GM21619 (cell line): Measurements from ENCODE around the gene PYHIN1.
"Not testable (repeated sequence)": the region's sequence is repeated elsewhere in the genome, so short reads cannot be mapped to it uniquely, and the experiment has no call there.

Source experiments
- ATAC-seq: cut with Tn5 transposase; IDR thresholded peaks from one replicate; pipeline ENCODE4 v1.9.1; 2021; ENCODE audit not compliant: unreplicated experiment

The PYHIN1 gene

DNA sequence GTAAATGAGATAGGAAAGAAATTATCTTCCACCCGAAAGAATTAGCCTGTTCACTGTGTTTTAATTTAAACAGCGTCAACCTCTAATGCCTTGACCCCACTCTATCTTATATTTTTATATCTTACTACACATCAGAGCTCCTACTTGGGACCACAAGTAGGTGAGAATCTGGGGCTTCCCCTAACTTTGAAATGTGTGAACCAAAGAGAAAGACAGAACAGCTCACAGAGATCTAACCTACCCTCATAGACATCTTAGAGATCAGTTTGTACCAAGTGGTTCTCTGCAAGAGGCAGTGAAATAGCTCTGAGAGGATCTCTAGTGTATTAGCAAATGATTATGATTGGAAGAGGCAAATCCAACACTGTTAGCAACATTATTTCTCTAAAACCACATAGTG is 47.4 kb downstream of the PYHIN1 start:
- no peak for ATAC-seq

GRCh38 chr1:158979229-158979628 is 47.9 kb downstream of the PYHIN1 start:
- no peak for ATAC-seq

DNA sequence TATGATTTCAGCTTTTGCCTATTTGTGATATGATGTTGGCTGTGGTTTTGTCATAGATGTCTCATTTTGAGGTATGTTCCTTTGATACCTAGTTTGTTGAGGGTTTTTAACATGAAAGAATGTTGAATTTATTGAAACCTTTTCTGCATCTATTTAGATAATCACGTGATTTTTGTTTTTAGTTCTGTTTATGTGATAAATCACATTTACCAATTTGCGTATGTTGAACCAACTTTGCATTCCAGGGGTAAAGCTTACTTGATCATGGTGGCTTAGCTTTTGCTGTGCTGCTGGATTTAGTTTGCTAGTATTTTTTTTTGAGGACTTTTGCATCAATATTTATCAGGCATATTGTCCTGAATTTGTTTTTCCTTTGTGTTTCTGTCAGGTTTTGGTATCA is 51.9 kb downstream of the PYHIN1 start:
- ATAC-seq, result no peak

- ATAC-seq, result no peak
These were observed 53.0 kb downstream of the PYHIN1 start for GRCh38 chr1:158984386-158984785.

GRCh38 chr1:158989424-158989823 is 58.1 kb downstream of the PYHIN1 start:
- no peak for ATAC-seq

- ATAC-seq, result no peak
These were observed 61.5 kb downstream of the PYHIN1 start for GRCh38 chr1:158992787-158993312.

DNA sequence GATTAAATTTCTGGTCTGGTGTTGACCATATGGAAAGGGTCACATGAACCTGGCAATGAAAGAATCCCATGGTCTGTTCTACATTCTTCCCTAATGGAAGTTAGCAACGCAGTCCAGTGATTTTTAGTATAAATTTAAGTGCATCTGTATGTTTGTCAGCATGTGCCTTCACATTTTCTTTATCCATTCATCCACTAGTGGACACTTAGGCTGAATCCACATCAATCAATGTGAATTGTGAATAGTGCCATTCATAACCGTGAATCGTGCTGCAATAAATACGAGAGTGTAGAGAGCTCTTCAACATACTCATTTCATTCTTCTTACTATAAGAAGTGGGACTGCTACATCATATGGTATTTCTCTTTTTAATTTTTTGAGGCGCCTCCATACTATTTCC is 65.6 kb downstream of the PYHIN1 start:
- ATAC-seq, result no peak

DNA sequence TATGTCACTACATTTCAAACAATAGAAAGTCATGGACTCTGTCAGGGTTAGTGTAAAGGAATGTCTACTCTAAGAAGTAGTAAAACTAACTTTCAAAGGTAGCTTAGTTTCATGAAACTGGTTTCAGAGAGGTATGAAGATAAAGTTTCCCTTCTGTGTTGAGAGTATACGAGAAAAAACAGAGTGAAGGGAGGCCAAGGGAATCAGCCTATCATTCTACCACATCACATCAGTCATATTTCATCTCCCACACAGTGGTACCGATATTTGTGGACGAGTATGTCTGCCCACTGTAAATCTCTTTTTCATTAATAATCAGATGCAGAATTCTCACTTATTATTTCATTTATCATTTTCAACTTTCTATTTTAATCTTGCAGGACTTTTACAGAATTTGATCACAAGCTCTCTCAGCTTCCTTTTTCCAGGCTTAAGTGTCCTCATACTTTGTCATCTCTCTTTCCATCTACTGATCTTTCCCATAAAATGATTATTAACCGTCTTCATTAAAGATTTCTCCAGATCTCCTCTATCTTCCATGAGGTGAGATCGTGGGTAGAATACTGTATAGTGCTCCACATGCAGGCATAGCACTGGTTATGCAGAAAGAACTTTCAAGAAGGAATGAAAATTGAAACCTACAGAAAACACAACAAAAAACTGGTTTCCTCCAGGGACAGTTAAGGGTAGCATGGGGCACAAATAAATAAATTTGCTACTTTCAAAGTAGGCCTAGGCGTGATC is 66.9 kb downstream of the PYHIN1 start:
- no peak for ATAC-seq

GRCh38 chr1:158998781-158999161 is 67.4 kb downstream of the PYHIN1 start:
- no peak for ATAC-seq

- no peak for ATAC-seq
These were observed 68.1 kb downstream of the PYHIN1 start for GRCh38 chr1:158999316-159000069.

GRCh38 chr1:159000070-159000409 is 68.7 kb downstream of the PYHIN1 start:
- no peak for ATAC-seq

DNA sequence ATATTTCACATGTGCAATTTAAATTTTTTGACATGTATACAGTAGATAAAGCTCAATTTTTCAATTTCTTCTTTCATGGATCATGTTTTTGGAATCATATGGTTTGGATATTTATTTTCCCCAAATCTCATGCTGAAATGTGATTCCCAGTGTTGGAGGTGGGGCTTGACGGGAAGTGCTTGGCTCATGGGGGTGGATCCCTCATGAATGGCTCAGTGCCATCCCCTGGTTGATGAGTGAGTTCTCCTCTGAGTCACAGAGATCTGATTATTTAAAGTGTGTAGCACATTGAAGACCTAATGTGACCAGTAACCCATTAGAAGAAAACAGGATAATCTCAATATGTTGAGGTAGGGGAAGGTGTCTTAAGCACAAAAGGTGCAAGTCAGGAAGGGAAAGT is 69.3 kb downstream of the PYHIN1 start:
- ATAC-seq, result no peak

- ATAC-seq, result no peak
These were observed 73.8 kb downstream of the PYHIN1 start for GRCh38 chr1:159005161-159005560.

GRCh38 chr1:159005676-159006075 is 74.3 kb downstream of the PYHIN1 start:
- ATAC-seq, result no peak

DNA sequence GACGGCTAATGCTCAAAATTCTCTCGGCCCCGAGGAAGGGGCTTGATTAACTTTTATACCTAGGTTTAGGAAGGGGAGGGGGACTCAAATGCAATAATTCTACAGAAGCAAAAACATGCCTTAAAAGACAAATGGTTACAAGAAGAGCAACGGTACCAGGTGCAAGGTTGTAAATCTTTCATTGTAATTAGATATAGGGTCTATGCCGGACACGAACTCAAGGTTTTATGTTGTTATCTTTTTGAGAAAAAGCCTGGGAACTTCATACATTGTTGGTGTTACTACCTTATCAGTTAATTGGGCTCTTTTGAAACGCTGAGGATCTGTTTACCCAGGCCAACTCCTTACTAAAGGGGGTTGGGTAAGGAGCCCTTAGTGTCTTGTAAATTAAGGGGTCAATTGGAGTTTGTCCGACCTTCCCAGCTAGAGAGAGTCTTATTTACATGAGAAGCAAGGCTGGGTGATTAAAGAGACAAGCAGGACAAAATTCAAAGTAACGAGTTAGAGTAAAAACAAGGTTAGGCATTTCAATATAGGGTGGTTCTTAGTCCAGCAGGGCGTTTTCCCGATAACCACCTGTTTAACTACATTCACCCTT is 75.0 kb downstream of the PYHIN1 start:
- not testable (repeated sequence) for ATAC-seq

GRCh38 chr1:159007726-159008125 is 76.4 kb downstream of the PYHIN1 start:
- ATAC-seq, result no peak

GRCh38 chr1:159008744-159009188 is 77.4 kb downstream of the PYHIN1 start:
- ATAC-seq, result peak; percentile 79

GRCh38 chr1:159009287-159009686 is 77.9 kb downstream of the PYHIN1 start:
- no peak for ATAC-seq

GRCh38 chr1:159009704-159010361 is 78.5 kb downstream of the PYHIN1 start, which contains the start of gene IFI16:
Gene IFI16, plus strand, starts transcription at chr1:159009907. Its CDS starts 4,774 bp downstream, at chr1:159014681.
- peak; percentile 59 for ATAC-seq

GRCh38 chr1:159010391-159010790 is 79.0 kb downstream of the PYHIN1 start:
- ATAC-seq, result no peak

DNA sequence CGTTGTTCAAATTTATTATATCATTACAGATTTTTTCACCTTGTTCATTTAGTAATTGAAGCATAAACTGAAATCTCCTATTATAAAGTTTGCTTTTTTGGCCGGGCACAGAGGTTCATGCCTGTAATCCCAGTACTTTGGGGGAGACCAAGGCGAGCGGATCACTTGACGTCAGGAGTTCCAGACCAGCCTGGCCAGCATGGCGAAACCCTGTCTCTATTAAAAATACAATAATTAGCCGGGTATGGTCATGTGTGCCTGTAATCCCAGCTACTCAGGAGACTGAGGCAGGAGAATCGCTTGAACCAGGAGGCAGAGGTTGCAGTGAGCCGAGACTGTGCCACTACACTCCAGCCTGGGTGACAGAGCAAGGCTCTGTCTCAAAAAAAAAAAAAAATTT is 79.6 kb downstream of the PYHIN1 start:
- ATAC-seq, result not testable (repeated sequence)
